NCI-H748 (cell line): ENCODE data around the gene ACTA1.
"Not testable (repeated sequence)": the region's sequence is repeated elsewhere in the genome, so short reads cannot be mapped to it uniquely, and the experiment has no call there.

ENCODE experiments used
- DNase-seq: peaks from one replicate; lab custom pipeline; 2025; ENCODE audit not compliant: unreplicated experiment; lab: John Stamatoyannopoulos, UW

The ACTA1 gene

GRCh38 chr1:229434005-229434640, at the start of gene ACTA1:
TSS of gene ACTA1 (minus strand) at chr1:229434094. CDS start at chr1:229433115, 979 bp downstream.
- no peak for DNase-seq

DNA sequence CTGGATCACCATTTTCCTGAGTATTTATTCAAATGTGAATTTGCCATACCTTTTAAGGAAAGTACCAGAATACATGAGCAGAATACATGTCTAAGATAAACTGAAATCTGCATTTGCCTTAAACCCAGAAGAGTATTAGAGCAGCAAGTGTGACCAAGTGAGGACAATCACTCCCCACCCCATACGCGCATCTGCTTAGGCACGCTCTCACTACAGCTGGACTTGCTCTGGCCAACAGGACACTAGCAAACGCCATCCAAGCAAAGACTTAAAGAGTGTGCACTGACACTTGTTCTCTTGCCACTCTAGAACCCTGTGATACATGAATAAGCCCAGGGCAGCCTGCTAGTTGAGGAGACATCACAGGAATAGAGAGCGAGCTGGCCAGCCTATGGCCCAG, 48.6 kb upstream of the ACTA1 start:
- DNase-seq, result no peak

DNA sequence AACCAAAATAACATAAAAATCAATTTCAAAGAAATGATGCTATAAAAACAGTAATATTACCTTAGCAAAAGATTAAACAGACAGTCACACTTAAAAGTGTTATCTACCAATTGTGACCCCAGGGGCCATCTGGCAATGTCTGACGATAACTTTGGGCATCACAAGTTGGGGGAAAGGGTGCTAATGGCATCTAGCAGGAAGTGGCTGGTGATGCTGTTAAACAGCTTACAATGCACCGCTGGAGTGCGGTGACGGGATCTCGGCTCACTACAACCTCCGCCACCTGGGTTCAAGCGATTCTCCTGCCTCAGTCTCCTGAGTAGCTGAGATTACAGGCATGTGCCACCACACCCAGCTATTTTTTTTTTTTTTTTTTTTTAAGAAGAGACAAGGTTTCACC, 46.6 kb upstream of the ACTA1 start:
- no peak for DNase-seq

DNA sequence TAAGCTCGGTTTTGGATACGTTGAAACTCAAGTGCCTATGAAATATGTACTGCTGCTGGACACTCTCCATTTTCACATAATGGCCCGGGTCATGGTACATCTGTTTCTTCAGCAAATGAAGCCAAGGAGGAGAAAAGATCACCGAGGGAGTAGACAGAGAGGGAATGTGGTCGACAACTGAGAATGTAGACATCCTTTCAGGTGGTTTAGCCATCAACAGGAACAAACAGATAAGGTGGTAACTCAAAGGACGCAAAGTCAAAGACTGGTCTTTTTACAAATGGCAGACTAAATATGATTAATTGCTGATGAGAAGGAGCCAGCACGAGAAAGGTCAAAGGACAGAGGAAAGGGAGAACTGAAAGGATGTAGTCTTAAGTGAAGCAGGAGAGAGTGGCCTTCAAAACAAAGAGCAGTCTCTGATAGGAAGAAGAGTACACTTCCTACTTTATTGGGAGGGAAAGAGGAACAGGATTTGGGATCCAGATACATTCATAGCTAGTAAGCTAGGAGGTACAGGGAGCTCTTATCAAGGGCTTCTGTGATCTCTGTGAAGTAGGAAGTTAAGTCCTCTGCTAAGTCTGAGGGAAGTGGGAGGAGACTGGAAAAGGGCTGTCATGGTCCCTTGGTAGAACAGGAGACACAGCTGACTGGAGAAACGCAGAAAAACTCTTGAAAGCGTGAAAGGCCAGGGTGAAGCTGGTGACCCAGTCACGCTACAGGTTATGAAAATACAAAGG, 45.9 kb upstream of the ACTA1 start:
- DNase-seq, result no peak

- DNase-seq, result no peak
Measured at GRCh38 chr1:229478852-229479251, 45.0 kb upstream of the ACTA1 start.

GRCh38 chr1:229475859-229476258, 42.0 kb upstream of the ACTA1 start:
- not testable (repeated sequence) for DNase-seq

DNA sequence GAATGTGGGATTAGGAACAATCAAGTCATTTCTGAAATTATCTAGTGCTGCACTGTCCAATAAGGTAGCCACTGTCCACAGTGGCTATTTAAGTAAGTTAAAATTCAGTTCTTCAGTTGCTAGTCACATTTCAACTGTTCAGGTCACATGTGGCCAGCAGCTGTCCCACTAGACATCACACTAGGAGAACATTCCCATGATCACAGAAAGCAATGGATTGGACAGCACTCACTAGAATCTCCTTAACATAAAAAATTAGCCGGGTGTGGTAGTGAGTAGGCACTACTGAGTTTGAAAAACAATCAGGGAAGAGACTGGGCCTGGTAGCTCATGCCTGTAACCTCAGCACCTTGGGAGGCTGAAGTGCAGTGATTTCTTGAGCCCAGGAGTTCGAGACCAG, 40.6 kb upstream of the ACTA1 start:
- DNase-seq, result no peak

DNA sequence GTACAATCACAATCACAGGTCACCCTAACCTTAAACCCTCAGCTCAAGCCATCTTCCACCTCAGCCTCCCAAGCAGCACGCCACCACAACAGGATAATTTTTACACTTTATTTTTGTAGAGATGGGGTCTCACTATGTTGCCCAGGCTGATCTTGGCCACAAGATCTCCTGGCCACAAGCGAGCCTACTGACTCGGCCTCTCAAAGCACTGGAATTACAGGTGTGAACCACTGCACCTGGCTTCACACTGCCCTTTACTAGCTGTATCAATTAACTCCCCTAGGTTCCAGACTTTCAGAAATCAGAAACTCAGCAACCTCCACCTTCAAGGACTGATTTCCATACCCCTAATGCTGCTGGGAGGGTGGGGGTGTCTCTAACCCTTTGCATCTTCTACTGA, 37.3 kb upstream of the ACTA1 start:
- no peak for DNase-seq

GRCh38 chr1:229470406-229471043, 36.6 kb upstream of the ACTA1 start:
- DNase-seq, result no peak

DNA sequence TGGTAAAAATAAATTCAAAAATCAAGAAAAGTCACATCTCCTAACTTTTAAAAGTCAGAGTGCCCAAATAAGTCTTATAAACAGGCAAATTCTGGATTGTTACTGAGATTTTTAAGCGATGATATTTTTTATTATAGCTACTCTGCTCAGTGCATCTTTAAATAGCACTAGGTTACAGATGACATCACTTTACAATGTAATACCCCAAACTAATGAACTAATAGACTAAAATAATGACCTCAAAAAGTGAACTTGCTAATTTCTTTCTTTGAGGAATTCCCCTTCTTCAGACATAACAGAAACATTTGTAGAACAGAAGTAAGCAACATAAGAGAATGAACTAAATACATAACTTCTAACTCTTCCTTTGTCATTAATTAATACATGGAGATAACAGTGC, 33.0 kb upstream of the ACTA1 start:
- DNase-seq, result no peak

- DNase-seq, result no peak
Measured at GRCh38 chr1:229464672-229465071, 30.8 kb upstream of the ACTA1 start.

DNA sequence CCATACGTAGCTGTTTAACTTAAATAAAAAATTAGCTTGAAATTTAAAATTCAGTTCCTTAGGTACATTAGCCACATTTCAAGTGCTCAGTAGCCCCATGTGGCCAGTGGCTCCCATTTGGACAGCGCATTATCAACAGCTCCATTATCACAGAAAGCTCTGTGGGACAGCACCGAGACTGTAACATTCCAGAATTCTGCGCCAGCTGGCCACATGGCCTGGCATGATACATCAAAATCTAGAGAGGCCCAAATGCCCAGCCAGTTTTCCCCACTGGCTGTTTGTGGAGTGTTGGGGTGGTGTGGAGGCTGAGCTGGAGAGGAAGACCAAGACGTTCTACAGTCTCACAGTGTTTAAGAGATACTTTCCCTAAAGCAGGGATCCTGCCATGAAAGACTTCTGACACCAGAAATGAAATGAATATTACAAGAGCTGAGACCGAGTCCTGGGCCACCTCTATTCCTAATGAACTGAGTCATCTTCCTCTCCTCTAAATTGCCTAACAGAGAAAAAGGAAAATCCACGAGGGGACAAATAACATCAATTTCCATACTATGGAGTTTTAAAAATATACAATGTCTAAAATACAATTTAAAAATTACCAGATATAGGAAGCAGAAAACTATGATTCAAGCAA, 27.3 kb upstream of the ACTA1 start:
- no peak for DNase-seq

- no peak for DNase-seq
Measured at GRCh38 chr1:229459815-229460214, 25.9 kb upstream of the ACTA1 start.

GRCh38 chr1:229457436-229457835, 23.5 kb upstream of the ACTA1 start:
- no peak for DNase-seq

- no peak for DNase-seq
Measured at GRCh38 chr1:229456016-229456415, 22.1 kb upstream of the ACTA1 start.

DNA sequence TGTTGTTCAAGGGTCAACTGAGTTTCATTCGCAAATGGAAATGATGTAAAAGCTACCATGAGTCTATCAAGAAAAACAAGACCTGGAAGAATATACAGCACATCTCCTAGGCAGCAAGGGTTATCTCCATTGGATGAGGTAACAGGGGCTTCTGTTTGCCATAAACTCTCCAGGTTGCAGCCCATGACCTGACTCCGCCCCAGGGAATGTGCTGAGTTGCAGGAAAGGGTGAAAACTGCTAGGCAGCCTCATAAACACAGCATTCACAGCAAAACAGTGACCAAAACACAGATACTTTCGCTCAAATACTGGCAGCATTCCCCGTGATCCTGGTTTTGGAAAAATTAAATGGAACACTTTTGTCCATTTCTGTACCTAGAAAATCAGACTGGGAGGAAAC, 20.2 kb upstream of the ACTA1 start:
- DNase-seq, result no peak

GRCh38 chr1:229452956-229453801, 19.3 kb upstream of the ACTA1 start:
- peak; percentile 14 for DNase-seq

GRCh38 chr1:229448845-229449244, 15.0 kb upstream of the ACTA1 start:
- DNase-seq, result no peak

- DNase-seq, result no peak
Measured at GRCh38 chr1:229448354-229448753, 14.5 kb upstream of the ACTA1 start.

GRCh38 chr1:229447809-229448252, 13.9 kb upstream of the ACTA1 start:
- no peak for DNase-seq

- DNase-seq, result no peak
Measured at GRCh38 chr1:229445828-229446227, 11.9 kb upstream of the ACTA1 start.
